ENCODE data around the gene CELF2. TPM values are rescaled to one million over a fixed set of nuclear protein-coding genes. Genes with fewer than 3 reads are reported as not detected.

Gene CELF2
- total RNA-seq, 1 donor from 2014 or later, result 110 TPM

- Mint-ChIP-seq H3K4me1 (ENCODE audit: low read depth) (peaks cover 89% of the 10 kb centered on the region), H3K27me3 (ENCODE audit: insufficient read depth) (peaks cover 1% of the 10 kb centered on the region), H3K27ac (no peak overlapping the region), H3K4me3 (peak overlapping the region; percentile 22), H3K9me3 (no peaks in the 10 kb centered on the region), H3K36me3 (ENCODE audit: low read depth) (peaks cover 1% of the 10 kb centered on the region)
- intact Hi-C loops (cut with micrococcal nuclease), result loop anchor here (1.0 kb wide), 1 partner anchor 9 kb away; no protein-coding TSS in a partner anchor
- no peak for DNase-seq (ENCODE audit: low spot score)
These were observed 136.7 kb downstream of the CELF2 start for GRCh38 chr10:11154333-11154732.

GRCh38 chr10:11154849-11155498 is 137.3 kb downstream of the CELF2 start:
- Mint-ChIP-seq H3K9me3 (no peaks in the 10 kb centered on the region), H3K4me3 (peak overlapping the region; percentile 22)
- intact Hi-C loops (cut with micrococcal nuclease), result loop anchor here (1.0 kb wide), 1 partner anchor 8 kb away; no protein-coding TSS in a partner anchor

GRCh38 chr10:11156480-11156879 is 138.8 kb downstream of the CELF2 start:
- H3K27me3 Mint-ChIP-seq (ENCODE audit: insufficient read depth), result peaks cover 1% of the 10 kb centered on the region
- no peaks in the 10 kb centered on the region for H3K9me3 Mint-ChIP-seq
- no peak for DNase-seq (ENCODE audit: low spot score)
- H3K4me3 Mint-ChIP-seq, result no peak overlapping the region
- peaks cover 1% of the 10 kb centered on the region for H3K36me3 Mint-ChIP-seq (ENCODE audit: low read depth)
- peak overlapping the region; percentile 8 for H3K27ac Mint-ChIP-seq
- intact Hi-C loops (cut with micrococcal nuclease), result no loop called here
- peaks cover 81% of the 10 kb centered on the region for H3K4me1 Mint-ChIP-seq (ENCODE audit: low read depth)

More at GRCh38 chr10:11154849-11155498, 137.3 kb downstream of the CELF2 start:
- H3K27ac Mint-ChIP-seq, result peak overlapping the region; percentile 23
- peaks cover 1% of the 10 kb centered on the region for H3K27me3 Mint-ChIP-seq (ENCODE audit: insufficient read depth)
- DNase-seq (ENCODE audit: low spot score), result no peak
- H3K4me1 Mint-ChIP-seq (ENCODE audit: low read depth), result peaks cover 86% of the 10 kb centered on the region
- peaks cover 1% of the 10 kb centered on the region for H3K36me3 Mint-ChIP-seq (ENCODE audit: low read depth)

GRCh38 chr10:11157292-11158076 is 139.8 kb downstream of the CELF2 start:
- peaks cover 1% of the 10 kb centered on the region for H3K27me3 Mint-ChIP-seq (ENCODE audit: insufficient read depth)
- peak overlapping the region; percentile 14 for H3K27ac Mint-ChIP-seq

GRCh38 chr10:11158080-11158479 is 140.4 kb downstream of the CELF2 start:
- DNase-seq (ENCODE audit: low spot score), result no peak
- Mint-ChIP-seq H3K4me3 (no peak overlapping the region), H3K4me1 (ENCODE audit: low read depth) (peaks cover 81% of the 10 kb centered on the region), H3K27ac (no peak overlapping the region), H3K9me3 (peaks cover 3% of the 10 kb centered on the region), H3K36me3 (ENCODE audit: low read depth) (peaks cover 3% of the 10 kb centered on the region), H3K27me3 (ENCODE audit: insufficient read depth) (peaks cover 1% of the 10 kb centered on the region)
- intact Hi-C loops (cut with micrococcal nuclease), result no loop called here

More at GRCh38 chr10:11157292-11158076, 139.8 kb downstream of the CELF2 start:
- peaks cover 3% of the 10 kb centered on the region for H3K9me3 Mint-ChIP-seq
- DNase-seq (ENCODE audit: low spot score), result no peak
- peaks cover 81% of the 10 kb centered on the region for H3K4me1 Mint-ChIP-seq (ENCODE audit: low read depth)
- H3K36me3 Mint-ChIP-seq (ENCODE audit: low read depth), result peaks cover 3% of the 10 kb centered on the region
- H3K4me3 Mint-ChIP-seq, result no peak overlapping the region
- intact Hi-C loops (cut with micrococcal nuclease), result no loop called here

GRCh38 chr10:11159543-11160215 is 142.0 kb downstream of the CELF2 start:
- Mint-ChIP-seq H3K27ac (no peak overlapping the region), H3K9me3 (peaks cover 3% of the 10 kb centered on the region), H3K36me3 (ENCODE audit: low read depth) (peaks cover 2% of the 10 kb centered on the region), H3K4me1 (ENCODE audit: low read depth) (peaks cover 79% of the 10 kb centered on the region), H3K27me3 (ENCODE audit: insufficient read depth) (no peaks in the 10 kb centered on the region), H3K4me3 (no peak overlapping the region)
- no peak for DNase-seq (ENCODE audit: low spot score)
- intact Hi-C loops (cut with micrococcal nuclease), result loop anchor here (5.0 to 10.0 kb wide), 2 partner anchors 142 to 965 kb away; partner anchors contain the start of genes CELF2 and SEC61A2

- intact Hi-C loops (cut with micrococcal nuclease), result loop anchor here (5.0 to 10.0 kb wide), 2 partner anchors 144 to 964 kb away; partner anchors contain the start of genes CELF2 and SEC61A2
- Mint-ChIP-seq H3K27ac (peak overlapping the region; percentile 98), H3K9me3 (peaks cover 3% of the 10 kb centered on the region)
These were observed 143.4 kb downstream of the CELF2 start for GRCh38 chr10:11161096-11161495.

GRCh38 chr10:11161910-11162309 is 144.2 kb downstream of the CELF2 start:
- intact Hi-C loops (cut with micrococcal nuclease), result loop anchor here (2.0 to 10.0 kb wide), 3 partner anchors 15 to 963 kb away; partner anchors contain the start of genes CELF2 and SEC61A2
- H3K4me3 Mint-ChIP-seq, result no peak overlapping the region
- peaks cover 3% of the 10 kb centered on the region for H3K9me3 Mint-ChIP-seq
- H3K27ac Mint-ChIP-seq, result peak overlapping the region; percentile 98
- peaks cover 62% of the 10 kb centered on the region for H3K4me1 Mint-ChIP-seq (ENCODE audit: low read depth)
- peaks cover 11% of the 10 kb centered on the region for H3K36me3 Mint-ChIP-seq (ENCODE audit: low read depth)
- DNase-seq (ENCODE audit: low spot score), result no peak
- no peaks in the 10 kb centered on the region for H3K27me3 Mint-ChIP-seq (ENCODE audit: insufficient read depth)

More at GRCh38 chr10:11161096-11161495, 143.4 kb downstream of the CELF2 start:
- Mint-ChIP-seq H3K4me1 (ENCODE audit: low read depth) (peaks cover 68% of the 10 kb centered on the region), H3K36me3 (ENCODE audit: low read depth) (peaks cover 4% of the 10 kb centered on the region), H3K27me3 (ENCODE audit: insufficient read depth) (no peaks in the 10 kb centered on the region), H3K4me3 (no peak overlapping the region)
- DNase-seq (ENCODE audit: low spot score), result no peak

GRCh38 chr10:11162828-11163599 is 145.3 kb downstream of the CELF2 start:
- H3K9me3 Mint-ChIP-seq, result peaks cover 3% of the 10 kb centered on the region
- H3K27ac Mint-ChIP-seq, result peak overlapping the region; percentile 98
- no peaks in the 10 kb centered on the region for H3K27me3 Mint-ChIP-seq (ENCODE audit: insufficient read depth)
- intact Hi-C loops (cut with micrococcal nuclease), result loop anchor here (1.0 to 10.0 kb wide), 6 partner anchors 9 to 962 kb away; partner anchors contain the start of genes CELF2 and SEC61A2
- peaks cover 13% of the 10 kb centered on the region for H3K36me3 Mint-ChIP-seq (ENCODE audit: low read depth)
- H3K4me3 Mint-ChIP-seq, result no peak overlapping the region
- peak; percentile 80 for DNase-seq (ENCODE audit: low spot score)
- H3K4me1 Mint-ChIP-seq (ENCODE audit: low read depth), result peaks cover 51% of the 10 kb centered on the region

- H3K36me3 Mint-ChIP-seq (ENCODE audit: low read depth), result peaks cover 13% of the 10 kb centered on the region
- peak overlapping the region; percentile 98 for H3K27ac Mint-ChIP-seq
- H3K4me1 Mint-ChIP-seq (ENCODE audit: low read depth), result peaks cover 44% of the 10 kb centered on the region
- peaks cover 3% of the 10 kb centered on the region for H3K9me3 Mint-ChIP-seq
- DNase-seq (ENCODE audit: low spot score), result no peak
- H3K4me3 Mint-ChIP-seq, result no peak overlapping the region
- intact Hi-C loops (cut with micrococcal nuclease), result loop anchor here (1.0 to 10.0 kb wide), 7 partner anchors 10 to 961 kb away; partner anchors contain the start of genes CELF2 and SEC61A2
- H3K27me3 Mint-ChIP-seq (ENCODE audit: insufficient read depth), result no peaks in the 10 kb centered on the region
These were observed 146.3 kb downstream of the CELF2 start for GRCh38 chr10:11163780-11164550.

GRCh38 chr10:11164551-11164802 is 146.8 kb downstream of the CELF2 start:
- intact Hi-C loops (cut with micrococcal nuclease), result loop anchor here (1.0 to 10.0 kb wide), 3 partner anchors 71 to 960 kb away; partner anchors contain the start of genes CELF2 and SEC61A2
- H3K27ac Mint-ChIP-seq, result peak overlapping the region; percentile 98
- no peak for DNase-seq (ENCODE audit: low spot score)
- no peaks in the 10 kb centered on the region for H3K27me3 Mint-ChIP-seq (ENCODE audit: insufficient read depth)
- H3K4me1 Mint-ChIP-seq (ENCODE audit: low read depth), result peaks cover 44% of the 10 kb centered on the region
- H3K4me3 Mint-ChIP-seq, result no peak overlapping the region
- H3K9me3 Mint-ChIP-seq, result peaks cover 3% of the 10 kb centered on the region
- peaks cover 13% of the 10 kb centered on the region for H3K36me3 Mint-ChIP-seq (ENCODE audit: low read depth)

Data from activated T-helper 1 cell treated with anti-CD3 and anti-CD28 coated beads, Interleukin-12 subunit alpha, Interleukin-12 subunit beta, Interleukin-2, Interleukin-4 antibody, amounts not matched to agents 30 ng/mL and 10 ng/mL and 1 ng/mL, durations not matched to agents 14 hours and 24 hours and 36 hours (primary cell).